Vagina (tissue), 2 donors: ENCODE data around the gene ADARB2. TPM values are rescaled to one million over a fixed set of nuclear protein-coding genes. Genes with fewer than 3 reads are reported as not detected.

Source experiments
- DNase-seq, 2 donors: peaks; one replicate each; pipeline ENCODE4 v3.0.0-alpha.2; 2017; ENCODE audit errors: extremely low spot score in 2 of 2
- H3K27ac ChIP-seq: fragments of 200-600 bp; sonication (generic); one replicate; pipeline ENCODE4 v1.5.1; 2019
- H3K27me3 ChIP-seq: fragments of 200-600 bp; sonication (generic); one replicate; pipeline ENCODE4 v1.5.1; 2019
- H3K36me3 ChIP-seq, 2 donors: fragments of 200-600 bp; sonication (generic); one replicate each; pipeline ENCODE4 v1.5.1; 2017 to 2019
- H3K4me1 ChIP-seq: fragments of 200-600 bp; sonication (generic); one replicate; pipeline ENCODE4 v1.5.1; 2019
- H3K4me3 ChIP-seq, 2 donors: fragments of 200-600 bp; sonication (generic); 1 replicate in 1 of 2; 2 replicates in 1 of 2; pipeline ENCODE4 v1.5.1; 2016 to 2019
- H3K9me3 ChIP-seq: fragments of 200-600 bp; sonication (generic); one replicate; pipeline ENCODE4 v1.5.1; 2019
- CTCF ChIP-seq, 3 experiments: fragments of 450-650 bp in 2 of 3; fragments of 200-600 bp in 1 of 3; sonication (generic) in 1 of 3; IDR thresholded peaks; one replicate each; pipeline ENCODE4 v1.5.1; 2017 to 2019; ENCODE audit warnings: antibody characterized with exemption in 3 of 3, mild to moderate bottlenecking in 2 of 3, moderate library complexity in 2 of 3
- POLR2A ChIP-seq, 2 donors: fragments of 450-650 bp; IDR thresholded peaks; one replicate each; pipeline ENCODE4 v1.6.1; 2017; ENCODE audit warnings: antibody characterized with exemption in 2 of 2, mild to moderate bottlenecking in 2 of 2, moderate library complexity in 2 of 2
- POLR2AphosphoS5 ChIP-seq, 2 donors: sonication (generic); formaldehyde crosslinking; IDR thresholded peaks; one replicate each; pipeline ENCODE4 v1.9.0; 2017; ENCODE audit warnings: antibody characterized with exemption in 2 of 2, mild to moderate bottlenecking in 2 of 2, low read depth in 1 of 2; ENCODE audit not compliant: insufficient read depth in 1 of 2
- intact Hi-C: fragments of 100-400 bp; cut with DNase I; formaldehyde crosslinking; loops from one replicate; pipeline ENCODE4 v1.15.1; 2023
- total RNA-seq: library from RNA; depleted of rRNA; stranded (reverse); fragments of >200 nt; gene quantifications from one replicate; pipeline ENCODE4 v1.2.3, GENCODE V29; 2016

The ADARB2 gene
- total RNA-seq, 1 donor from 2014 or later, result 3.4 TPM

- no peaks in the 10 kb centered on the region for H3K27me3 ChIP-seq
- no peak overlapping the region for H3K4me3 ChIP-seq
These were observed 65.1 kb downstream of the ADARB2 start for GRCh38 chr10:1672001-1672781.

GRCh38 chr10:1671366-1672000 is 65.8 kb downstream of the ADARB2 start:
- Histone ChIP-seq H3K4me1 (peaks cover 4% of the 10 kb centered on the region), H3K4me3 (no peak overlapping the region), H3K27ac (no peak overlapping the region), H3K36me3 (no peaks in the 10 kb centered on the region), H3K9me3 (no peaks in the 10 kb centered on the region), H3K27me3 (no peaks in the 10 kb centered on the region)
- intact Hi-C loops, result no loop called here
- TF ChIP-seq POLR2A (IDR thresholded peaks at IDR 0.05), result no peak
- TF ChIP-seq POLR2AphosphoS5 (IDR thresholded peaks at IDR 0.05; ENCODE audit: insufficient read depth in 1 of 2, low read depth in 1 of 2), result no peak
- TF ChIP-seq CTCF (IDR thresholded peaks at IDR 0.05), result no peak
- DNase-seq, result no peak

More at GRCh38 chr10:1672001-1672781, 65.1 kb downstream of the ADARB2 start:
- TF ChIP-seq POLR2AphosphoS5 (IDR thresholded peaks at IDR 0.05; ENCODE audit: insufficient read depth in 1 of 2, low read depth in 1 of 2) (no peak), POLR2A (IDR thresholded peaks at IDR 0.05) (no peak), CTCF (IDR thresholded peaks at IDR 0.05) (no peak)
- intact Hi-C loops, result no loop called here
- Histone ChIP-seq H3K9me3 (no peaks in the 10 kb centered on the region), H3K4me1 (peaks cover 4% of the 10 kb centered on the region), H3K36me3 (no peaks in the 10 kb centered on the region), H3K27ac (no peak overlapping the region)
- DNase-seq, result no peak

- no peak overlapping the region for H3K27ac ChIP-seq
- no peak for TF ChIP-seq CTCF (IDR thresholded peaks at IDR 0.05)
- TF ChIP-seq POLR2A (IDR thresholded peaks at IDR 0.05), result no peak
- TF ChIP-seq POLR2AphosphoS5 (IDR thresholded peaks at IDR 0.05; ENCODE audit: insufficient read depth in 1 of 2, low read depth in 1 of 2), result no peak
- DNase-seq, result no peak
These were observed 66.6 kb downstream of the ADARB2 start for GRCh38 chr10:1670541-1671365.

GRCh38 chr10:1669433-1669832 is 67.9 kb downstream of the ADARB2 start:
- DNase-seq, result no peak
- Histone ChIP-seq H3K9me3 (no peaks in the 10 kb centered on the region), H3K27ac (no peak overlapping the region), H3K36me3 (no peaks in the 10 kb centered on the region), H3K4me3 (no peak overlapping the region), H3K27me3 (no peaks in the 10 kb centered on the region), H3K4me1 (peaks cover 4% of the 10 kb centered on the region)
- TF ChIP-seq CTCF (IDR thresholded peaks at IDR 0.05) (no peak), POLR2AphosphoS5 (IDR thresholded peaks at IDR 0.05; ENCODE audit: insufficient read depth in 1 of 2, low read depth in 1 of 2) (no peak), POLR2A (IDR thresholded peaks at IDR 0.05) (no peak)
- intact Hi-C loops, result no loop called here

More at GRCh38 chr10:1670541-1671365, 66.6 kb downstream of the ADARB2 start:
- no peak overlapping the region for H3K4me3 ChIP-seq
- no peaks in the 10 kb centered on the region for H3K9me3 ChIP-seq
- no peaks in the 10 kb centered on the region for H3K36me3 ChIP-seq
- no peaks in the 10 kb centered on the region for H3K27me3 ChIP-seq
- peaks cover 4% of the 10 kb centered on the region for H3K4me1 ChIP-seq
- intact Hi-C loops, result no loop called here
